HepG2 (cell line): ENCODE measurements around the gene NSMCE4A. TPM values are rescaled to one million over a fixed set of nuclear protein-coding genes. Genes with fewer than 3 reads are reported as not detected.
A peak's percentile ranks its signal among the peaks of the same experiment; 100 is the strongest.

Experiments used
- ATF2 ChIP-seq: sonication (generic); formaldehyde crosslinking; IDR thresholded peaks from 2 replicates; pipeline ENCODE4 v1.4.0; 2020; ENCODE audit warnings: missing genetic modification reagents
- BHLHE40 ChIP-seq: IDR thresholded peaks from 2 replicates; pipeline ENCODE4 v1.6.1; 2011; ENCODE audit warnings: low read length, improper control_type of control experiment
- CEBPB ChIP-seq: IDR thresholded peaks from 2 replicates; pipeline ENCODE4 v1.6.1; 2011; ENCODE audit warnings: low read depth, low read length, improper control_type of control experiment, borderline replicate concordance
- HINFP ChIP-seq: sonication (generic); formaldehyde crosslinking; IDR thresholded peaks from 2 replicates; pipeline ENCODE4 v1.4.0; 2020; ENCODE audit warnings: low read depth, mild to moderate bottlenecking, missing genetic modification reagents
- HMGXB3 ChIP-seq: sonication (generic); formaldehyde crosslinking; IDR thresholded peaks from 2 replicates; pipeline ENCODE4 v1.4.0; 2020; ENCODE audit warnings: missing genetic modification reagents, borderline replicate concordance
- PBX2 ChIP-seq: IDR thresholded peaks from 2 replicates; pipeline ENCODE4 v1.6.1; 2016; ENCODE audit warnings: control low read depth
- REST ChIP-seq, 2 experiments: IDR thresholded peaks; 2 replicates each; pipeline ENCODE4 v1.6.1; 2011 to 2012; ENCODE audit warnings: low read length in 2 of 2, borderline replicate concordance in 1 of 2, low read depth in 1 of 2, mild to moderate bottlenecking in 1 of 2, moderate library complexity in 1 of 2
- SMAD3 ChIP-seq: sonication (generic); formaldehyde crosslinking; IDR thresholded peaks from 2 replicates; pipeline ENCODE4 v1.4.0; 2020; ENCODE audit warnings: missing genetic modification reagents
- ZBTB7B ChIP-seq: sonication (generic); formaldehyde crosslinking; IDR thresholded peaks from 2 replicates; pipeline ENCODE4 v1.4.0; 2020; ENCODE audit warnings: missing genetic modification reagents
- ZNF281 ChIP-seq: sonication (generic); formaldehyde crosslinking; IDR thresholded peaks from 2 replicates; pipeline ENCODE4 v1.4.0; 2020; ENCODE audit warnings: missing genetic modification reagents, borderline replicate concordance
- ZSCAN20 ChIP-seq: sonication (generic); formaldehyde crosslinking; IDR thresholded peaks from 2 replicates; pipeline ENCODE4 v1.4.0; 2020; ENCODE audit warnings: missing genetic modification reagents, mild to moderate bottlenecking, borderline replicate concordance
- polyA plus RNA-seq, 8 experiments: library from polyadenylated mRNA; depleted of rRNA in 3 of 8; stranded (reverse) in 7 of 8; unstranded in 1 of 8; fragments of >200 nt; fragmentation: Illumina TruSeq in 4 of 8; extraction: Trizol in 4 of 8; gene quantifications; 2 replicates each; pipeline versions ENCODE4 v1.2.1 to v1.2.3, GENCODE V29; 2011 to 2016; ENCODE audit warnings: low read depth in 4 of 8, missing spikeins in 1 of 8, mixed read lengths in 1 of 8; ENCODE audit not compliant: insufficient read depth in 1 of 8
- total RNA-seq, 5 experiments: library from RNA; depleted of rRNA; stranded (reverse); fragments of >200 nt; fragmentation: Illumina TruSeq; extraction: Trizol; gene quantifications; 2 replicates each; pipeline ENCODE4 v1.2.3, GENCODE V29; 2016; ENCODE audit warnings: low read depth in 1 of 5

Gene NSMCE4A
- total and polyA plus RNA-seq, 2 of the 13 experiments (the other 11 are each of a cell fraction or from before 2014, with no cell fraction given), result 61.1 to 91.6 TPM

- peak in 1 of 2 experiments; percentile 28; a peak in 1 of 4 replicates for TF ChIP-seq REST (IDR thresholded peaks at IDR 0.05; ENCODE audit: borderline replicate concordance in 1 of 2, low read depth in 1 of 2, low read length in 2 of 2)
- TF ChIP-seq CEBPB, result no peak
- TF ChIP-seq ZBTB7B (CRISPR knock-in tag), result 0 out of 2 replicates have a peak, but pooled peaks have one; percentile 46
- TF ChIP-seq PBX2 (CRISPR knock-in tag), result no peak
- TF ChIP-seq HMGXB3 (CRISPR knock-in tag), result no peak
- peak; percentile 61; the same call in 1 of the 2 replicates for TF ChIP-seq ATF2
- 0 out of 2 replicates have a peak, but pooled peaks have one; percentile 34 for TF ChIP-seq HINFP (CRISPR knock-in tag)
- TF ChIP-seq ZNF281 (CRISPR knock-in tag), result no peak
- 0 out of 2 replicates have a peak, but pooled peaks have one; percentile 33 for TF ChIP-seq SMAD3
- TF ChIP-seq ZSCAN20 (CRISPR knock-in tag), result no peak
- TF ChIP-seq BHLHE40, result 0 out of 2 replicates have a peak, but pooled peaks have one; percentile 41
Measured at GRCh38 chr10:121935702-121936101, 39.3 kb downstream of the NSMCE4A start (continued).
